Testis (tissue), 3 donors: Measurements from ENCODE around the gene KIAA0513. TPM values are rescaled to one million over a fixed set of nuclear protein-coding genes. Genes with fewer than 3 reads are reported as not detected.

Source experiments
- DNase-seq: peaks from one replicate; pipeline ENCODE4 v3.0.0-alpha.2; 2019
- H3K27ac ChIP-seq, 2 donors: fragments of 200-600 bp; sonication (generic); one replicate each; pipeline ENCODE4 v1.5.1; 2019
- H3K27me3 ChIP-seq: fragments of 200-600 bp; sonication (generic); one replicate; pipeline ENCODE4 v1.5.1; 2019
- H3K36me3 ChIP-seq: fragments of 200-600 bp; sonication (generic); one replicate; pipeline ENCODE4 v1.5.1; 2017; ENCODE audit warnings: low read depth; ENCODE audit errors: missing control alignments
- H3K4me1 ChIP-seq: fragments of 200-600 bp; sonication (generic); one replicate; pipeline ENCODE4 v1.5.1; 2019
- H3K4me3 ChIP-seq, 2 donors: fragments of 200-600 bp; sonication (generic); one replicate each; pipeline ENCODE4 v1.5.1; 2017 to 2019
- H3K9me3 ChIP-seq: fragments of 200-600 bp; sonication (generic); one replicate; pipeline ENCODE4 v1.5.1; 2017
- CTCF ChIP-seq, 3 experiments: fragments of 450-650 bp in 2 of 3; fragments of 200-600 bp in 1 of 3; sonication (generic) in 1 of 3; IDR thresholded peaks; one replicate each; pipeline ENCODE4 v1.5.1; 2016 to 2019; ENCODE audit warnings: antibody characterized with exemption in 3 of 3, mild to moderate bottlenecking in 2 of 3, moderate library complexity in 1 of 3
- POLR2A ChIP-seq: fragments of 450-650 bp; IDR thresholded peaks from one replicate; pipeline ENCODE4 v1.6.1; 2017; ENCODE audit warnings: antibody characterized with exemption, mild to moderate bottlenecking, moderate library complexity
- WGBS, 2 donors: methylation state at CpG; one replicate each; pipeline ENCODE4 v1.1.5; 2018; 5-methylcytosine and 5-hydroxymethylcytosine counted together
- intact Hi-C: fragments of 100-400 bp; cut with DNase I; formaldehyde crosslinking; loops from one replicate; pipeline ENCODE4 v1.15.1; 2023; ENCODE audit warnings: low total_unique reads
- polyA plus RNA-seq: library from polyadenylated mRNA; stranded (reverse); fragments of 350-450 nt; fragmentation: Illumina TruSeq; extraction: RNeasy Lipid Tissue Mini Kit (QIAGEN cat#74804); gene quantifications from one replicate; pipeline ENCODE4 v1.2.3, GENCODE V29; 2014; ENCODE audit warnings: low read depth, low replicate concordance; ENCODE audit not compliant: insufficient read depth
- total RNA-seq, 2 donors: library from RNA; depleted of rRNA; stranded (reverse); fragments of >200 nt; gene quantifications; one replicate each; pipeline ENCODE4 v1.2.3, GENCODE V29; 2016

Gene KIAA0513
- total and polyA plus RNA-seq, 3 donors from 2014 or later = 9.8 to 18.7 (median 18.4) TPM

GRCh38 chr16:85086347-85087291, 59.0 kb downstream of the KIAA0513 start:
- intact Hi-C loops = no loop called here
- H3K27me3 ChIP-seq = no peaks in the 10 kb centered on the region
- peaks cover 24% of the 10 kb centered on the region for H3K4me1 ChIP-seq
- no peak overlapping the region for H3K27ac ChIP-seq
- DNase-seq = peak; percentile 81
- H3K4me3 ChIP-seq = no peak overlapping the region
- peak; percentile 53 to 76 (median 54) for TF ChIP-seq CTCF (IDR thresholded peaks at IDR 0.05)
- no peak for TF ChIP-seq POLR2A
- no peaks in the 10 kb centered on the region for H3K36me3 ChIP-seq
- no peaks in the 10 kb centered on the region for H3K9me3 ChIP-seq
- WGBS, 2 donors = 82 to 83% methylated on average over 30 to 37 of the region's 37 CpGs

GRCh38 chr16:85087899-85088569, 60.4 kb downstream of the KIAA0513 start:
- 95 to 97% methylated on average over 5 to 21 of the region's 21 CpGs for WGBS, 2 donors
- Histone ChIP-seq H3K36me3 (no peaks in the 10 kb centered on the region), H3K4me3 (no peak overlapping the region), H3K4me1 (peaks cover 33% of the 10 kb centered on the region), H3K9me3 (no peaks in the 10 kb centered on the region), H3K27ac (no peak overlapping the region), H3K27me3 (no peaks in the 10 kb centered on the region)
- TF ChIP-seq CTCF (IDR thresholded peaks at IDR 0.05) (no peak), POLR2A (no peak)
- DNase-seq = no peak
- intact Hi-C loops = no loop called here

GRCh38 chr16:85088570-85089199, 61.1 kb downstream of the KIAA0513 start:
- no peak overlapping the region for H3K4me3 ChIP-seq
- intact Hi-C loops = no loop called here
- 74 to 75% methylated on average over 22 to 31 of the region's 31 CpGs for WGBS, 2 donors
- H3K36me3 ChIP-seq = no peaks in the 10 kb centered on the region
- peaks cover 39% of the 10 kb centered on the region for H3K4me1 ChIP-seq
- H3K27ac ChIP-seq = no peak overlapping the region
- H3K27me3 ChIP-seq = no peaks in the 10 kb centered on the region
- DNase-seq = no peak
- no peaks in the 10 kb centered on the region for H3K9me3 ChIP-seq
- TF ChIP-seq CTCF (IDR thresholded peaks at IDR 0.05) (no peak), POLR2A (no peak)

- no peaks in the 10 kb centered on the region for H3K36me3 ChIP-seq
- no peak for DNase-seq
- H3K27me3 ChIP-seq = no peaks in the 10 kb centered on the region
- no peak overlapping the region for H3K4me3 ChIP-seq
- 61 to 83% methylated on average over 16 of the region's 16 CpGs for WGBS, 2 donors
- intact Hi-C loops = no loop called here
- peaks cover 39% of the 10 kb centered on the region for H3K4me1 ChIP-seq
- peak overlapping the region in 1 of 2 donors; percentile 36 for H3K27ac ChIP-seq
- TF ChIP-seq CTCF (IDR thresholded peaks at IDR 0.05) = no peak
- no peak for TF ChIP-seq POLR2A
- no peaks in the 10 kb centered on the region for H3K9me3 ChIP-seq
These were observed 61.9 kb downstream of the KIAA0513 start for GRCh38 chr16:85089525-85089924.
